Activated T-helper 2 cell treated with anti-CD3 and anti-CD28 coated beads, Interferon-gamma antibody, Interleukin-2, Interleukin-4, amounts not matched to agents 10 μg/mL and 5 μg/mL and 100 μg/mL, durations not matched to agents 14 hours and 24 hours and 36 hours (primary cell): ENCODE data around the gene KATNB1. TPM values are rescaled to one million over a fixed set of nuclear protein-coding genes. Genes with fewer than 3 reads are reported as not detected.
A peak's percentile ranks its signal among the peaks of the same experiment; 100 is the strongest.
"Not testable (repeated sequence)": the region's sequence is repeated elsewhere in the genome, so short reads cannot be mapped to it uniquely, and the experiment has no call there.

Experiments used
- DNase-seq: peaks from one replicate; pipeline ENCODE4 v3.0.0; 2021; ENCODE audit warnings: low spot score
- H3K27ac Mint-ChIP-seq: one replicate; pipeline ENCODE4 v1.8.0; 2021; ENCODE audit warnings: mixed read lengths
- H3K27me3 Mint-ChIP-seq: one replicate; pipeline ENCODE4 v1.8.0; 2021; ENCODE audit warnings: low read depth, mixed read lengths
- H3K36me3 Mint-ChIP-seq: one replicate; pipeline ENCODE4 v1.8.0; 2021; ENCODE audit warnings: low read depth, mixed read lengths
- H3K4me1 Mint-ChIP-seq: one replicate; pipeline ENCODE4 v1.8.0; 2021; ENCODE audit warnings: low read depth, mixed read lengths
- H3K4me3 Mint-ChIP-seq: one replicate; pipeline ENCODE4 v1.8.0; 2021; ENCODE audit warnings: low read depth, mild to moderate bottlenecking, moderate library complexity, mixed read lengths
- H3K9me3 Mint-ChIP-seq: one replicate; pipeline ENCODE4 v1.8.0; 2021; ENCODE audit warnings: mixed read lengths
- intact Hi-C: fragments of 100-400 bp; cut with micrococcal nuclease; formaldehyde crosslinking; loops from one replicate; pipeline ENCODE4 v1.15.1; 2023
- total RNA-seq: library from RNA; stranded (reverse); gene quantifications from 2 replicates; pipeline ENCODE4 v1.2.3, GENCODE V29; 2022

Gene KATNB1
- total RNA-seq, 1 donor from 2014 or later: 34.1 TPM

DNA sequence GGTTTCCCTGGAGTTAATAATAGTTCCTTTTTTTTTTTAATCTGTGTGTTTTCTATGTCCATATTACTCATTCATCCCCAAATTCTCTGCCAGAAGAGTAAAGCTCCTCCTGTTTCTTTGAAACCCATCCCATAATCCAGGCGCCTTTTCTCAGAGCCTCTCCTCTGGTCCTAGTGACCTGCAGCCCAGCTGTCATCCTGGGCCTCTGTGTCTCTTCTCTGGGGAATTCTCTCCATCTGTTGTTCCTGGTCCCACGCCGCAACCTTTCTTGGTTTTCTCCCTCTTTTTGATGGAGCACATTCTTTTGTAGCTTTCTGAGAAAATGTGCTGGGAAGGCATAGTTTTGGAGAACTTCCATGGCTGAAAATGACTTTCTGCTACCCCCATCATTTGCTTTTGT is 10.2 kb downstream of the KATNB1 start:
- no peak overlapping the region for H3K4me3 Mint-ChIP-seq
- no peak overlapping the region for H3K27ac Mint-ChIP-seq
- no peaks in the 10 kb centered on the region for H3K9me3 Mint-ChIP-seq
- no peaks in the 10 kb centered on the region for H3K36me3 Mint-ChIP-seq
- intact Hi-C loops: no loop called here
- no peak for DNase-seq
- H3K27me3 Mint-ChIP-seq: no peaks in the 10 kb centered on the region
- H3K4me1 Mint-ChIP-seq: no peaks in the 10 kb centered on the region

- DNase-seq, H3K36me3 Mint-ChIP-seq, H3K9me3 Mint-ChIP-seq, H3K4me1 Mint-ChIP-seq, H3K27me3 Mint-ChIP-seq, intact Hi-C loops, H3K4me3 Mint-ChIP-seq: not testable (repeated sequence)
- peak overlapping the region; percentile 51 for H3K27ac Mint-ChIP-seq
These were observed 10.7 kb downstream of the KATNB1 start for GRCh38 chr16:57746316-57746715.

DNA sequence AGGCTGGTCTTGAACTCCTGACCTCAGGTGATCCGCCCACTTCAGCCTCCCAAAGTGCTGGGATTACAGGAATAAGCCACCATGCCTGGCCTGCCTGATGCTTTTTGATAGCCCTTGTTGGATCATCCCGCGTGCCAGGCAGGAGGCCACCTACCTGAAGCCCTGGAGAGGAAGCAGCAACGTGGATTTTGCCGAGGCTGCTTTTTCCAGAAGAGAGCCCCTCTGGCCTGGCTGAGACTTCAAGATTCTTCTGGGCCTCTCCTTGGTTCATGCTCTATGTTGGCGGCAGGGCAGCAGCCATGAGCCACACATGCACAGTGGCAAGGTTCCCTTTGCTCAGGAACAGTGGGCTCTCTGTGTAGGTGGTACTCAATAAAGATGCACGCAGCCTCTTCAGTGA is 11.5 kb downstream of the KATNB1 start:
- H3K27ac Mint-ChIP-seq: no peak overlapping the region
- intact Hi-C loops: no loop called here
- no peak for DNase-seq
- H3K27me3 Mint-ChIP-seq: no peaks in the 10 kb centered on the region
- no peak overlapping the region for H3K4me3 Mint-ChIP-seq
- H3K36me3 Mint-ChIP-seq: peaks cover 4% of the 10 kb centered on the region
- no peaks in the 10 kb centered on the region for H3K4me1 Mint-ChIP-seq
- no peaks in the 10 kb centered on the region for H3K9me3 Mint-ChIP-seq

GRCh38 chr16:57747496-57747895 is 11.9 kb downstream of the KATNB1 start:
- Mint-ChIP-seq H3K27ac (no peak overlapping the region), H3K4me1 (no peaks in the 10 kb centered on the region), H3K27me3 (no peaks in the 10 kb centered on the region)

GRCh38 chr16:57747996-57748395 is 12.4 kb downstream of the KATNB1 start:
- intact Hi-C loops: no loop called here
- Mint-ChIP-seq H3K27me3 (no peaks in the 10 kb centered on the region), H3K27ac (no peak overlapping the region), H3K4me1 (no peaks in the 10 kb centered on the region), H3K4me3 (no peak overlapping the region), H3K9me3 (no peaks in the 10 kb centered on the region), H3K36me3 (peaks cover 4% of the 10 kb centered on the region)
- DNase-seq: no peak

More at GRCh38 chr16:57747496-57747895, 11.9 kb downstream of the KATNB1 start:
- DNase-seq: no peak
- Mint-ChIP-seq H3K36me3 (peaks cover 4% of the 10 kb centered on the region), H3K9me3 (no peaks in the 10 kb centered on the region), H3K4me3 (no peak overlapping the region)
- intact Hi-C loops: no loop called here

DNA sequence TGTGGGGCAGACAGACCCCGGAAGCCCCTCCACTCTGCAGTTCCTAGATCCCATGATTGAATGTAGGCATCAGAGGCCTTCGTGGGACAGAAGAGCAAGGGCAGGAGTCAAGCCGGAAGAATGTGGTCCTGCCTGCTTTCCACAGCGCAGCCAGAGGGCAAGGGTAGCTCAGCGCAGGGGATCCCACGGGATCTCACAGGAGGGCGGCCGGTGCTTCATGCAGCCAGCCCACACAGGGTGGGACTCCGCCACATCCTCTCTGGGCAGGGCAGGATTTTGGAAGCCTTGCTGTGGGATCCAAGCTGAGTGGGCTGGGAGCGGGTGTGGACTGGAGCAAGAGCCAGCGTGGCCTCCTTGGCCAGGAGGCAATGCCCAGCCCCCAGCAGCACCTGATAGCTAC is 13.0 kb downstream of the KATNB1 start:
- DNase-seq: no peak
- Mint-ChIP-seq H3K27ac (no peak overlapping the region), H3K36me3 (peaks cover 4% of the 10 kb centered on the region), H3K9me3 (no peaks in the 10 kb centered on the region), H3K4me3 (no peak overlapping the region), H3K27me3 (no peaks in the 10 kb centered on the region), H3K4me1 (no peaks in the 10 kb centered on the region)
- intact Hi-C loops: no loop called here

GRCh38 chr16:57749101-57749692 is 13.6 kb downstream of the KATNB1 start:
- H3K27ac Mint-ChIP-seq: no peak overlapping the region
- no peaks in the 10 kb centered on the region for H3K27me3 Mint-ChIP-seq
- no peak overlapping the region for H3K4me3 Mint-ChIP-seq
- H3K36me3 Mint-ChIP-seq: peaks cover 4% of the 10 kb centered on the region
- intact Hi-C loops: no loop called here
- no peaks in the 10 kb centered on the region for H3K4me1 Mint-ChIP-seq
- no peak for DNase-seq
- H3K9me3 Mint-ChIP-seq: no peaks in the 10 kb centered on the region

DNA sequence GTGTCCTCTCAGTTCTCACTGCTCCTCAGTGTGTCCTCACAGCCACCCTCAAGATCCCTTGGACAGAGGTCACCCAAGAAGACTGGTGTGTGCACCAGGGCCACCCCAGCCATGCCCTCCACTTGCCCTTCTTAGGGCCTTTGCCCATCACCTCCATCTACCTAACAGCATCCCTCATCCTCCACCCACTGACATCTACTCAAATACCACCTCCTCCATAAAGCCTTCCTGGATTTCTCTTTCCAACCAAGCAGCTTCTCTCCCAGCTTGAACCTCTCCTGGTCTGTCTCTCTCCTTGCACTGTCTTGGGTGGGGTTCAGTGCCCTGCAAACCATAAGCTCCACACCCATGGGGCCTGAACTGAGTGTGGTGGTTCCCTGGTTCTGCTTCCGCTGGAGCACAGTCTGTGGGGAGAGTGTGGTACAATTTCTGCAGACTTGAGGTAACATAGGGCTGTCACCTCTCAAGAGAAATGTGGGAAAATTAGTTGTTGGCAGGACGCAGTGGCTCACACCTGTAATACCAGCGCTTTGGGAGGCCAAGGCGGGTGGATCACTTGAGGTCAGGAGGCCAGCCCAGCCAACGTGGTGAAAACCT is 14.4 kb downstream of the KATNB1 start:
- Mint-ChIP-seq H3K36me3 (peaks cover 4% of the 10 kb centered on the region), H3K27ac (no peak overlapping the region), H3K4me1 (no peaks in the 10 kb centered on the region), H3K4me3 (no peak overlapping the region), H3K9me3 (no peaks in the 10 kb centered on the region), H3K27me3 (no peaks in the 10 kb centered on the region)
- no peak for DNase-seq
- intact Hi-C loops: no loop called here

DNA sequence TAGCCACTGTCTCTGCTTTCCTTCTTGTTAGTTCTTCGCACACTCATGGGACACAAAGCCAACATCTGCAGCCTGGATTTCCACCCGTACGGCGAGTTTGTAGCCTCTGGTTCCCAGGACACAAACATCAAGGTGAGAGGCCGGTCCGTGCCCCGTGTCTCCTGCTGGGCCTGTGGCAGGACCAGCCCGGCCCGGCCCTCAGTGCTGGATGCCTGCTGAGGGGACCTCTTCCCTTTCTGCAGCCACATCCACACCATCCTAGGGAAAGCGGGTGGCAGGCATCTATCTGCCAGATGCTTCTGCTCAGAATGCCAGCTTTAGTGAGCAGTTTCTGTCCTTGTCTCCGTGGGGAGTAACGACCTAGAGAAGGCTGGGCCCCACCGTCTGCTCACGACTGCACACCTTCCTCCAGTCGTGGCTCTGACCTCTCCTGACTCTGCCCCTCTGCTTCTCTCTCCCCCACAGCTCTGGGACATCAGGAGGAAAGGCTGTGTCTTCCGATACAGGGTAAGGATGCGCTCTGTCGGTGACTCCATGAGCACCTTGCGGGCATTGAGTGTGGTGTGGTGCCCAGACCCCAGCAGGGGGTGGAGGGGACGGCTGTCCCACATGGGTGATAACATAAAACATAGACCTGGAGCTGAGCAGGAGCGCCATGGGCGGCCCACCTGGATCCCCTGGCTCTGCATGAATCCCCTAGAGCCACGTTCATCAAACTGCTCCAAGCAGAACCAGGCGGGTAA is 15.4 kb downstream of the KATNB1 start:
- Mint-ChIP-seq H3K27ac (no peak overlapping the region), H3K4me3 (no peak overlapping the region), H3K36me3 (peaks cover 5% of the 10 kb centered on the region), H3K4me1 (peaks cover under 1% of the 10 kb centered on the region), H3K9me3 (no peaks in the 10 kb centered on the region), H3K27me3 (no peaks in the 10 kb centered on the region)
- no peak for DNase-seq
- intact Hi-C loops: no loop called here

DNA sequence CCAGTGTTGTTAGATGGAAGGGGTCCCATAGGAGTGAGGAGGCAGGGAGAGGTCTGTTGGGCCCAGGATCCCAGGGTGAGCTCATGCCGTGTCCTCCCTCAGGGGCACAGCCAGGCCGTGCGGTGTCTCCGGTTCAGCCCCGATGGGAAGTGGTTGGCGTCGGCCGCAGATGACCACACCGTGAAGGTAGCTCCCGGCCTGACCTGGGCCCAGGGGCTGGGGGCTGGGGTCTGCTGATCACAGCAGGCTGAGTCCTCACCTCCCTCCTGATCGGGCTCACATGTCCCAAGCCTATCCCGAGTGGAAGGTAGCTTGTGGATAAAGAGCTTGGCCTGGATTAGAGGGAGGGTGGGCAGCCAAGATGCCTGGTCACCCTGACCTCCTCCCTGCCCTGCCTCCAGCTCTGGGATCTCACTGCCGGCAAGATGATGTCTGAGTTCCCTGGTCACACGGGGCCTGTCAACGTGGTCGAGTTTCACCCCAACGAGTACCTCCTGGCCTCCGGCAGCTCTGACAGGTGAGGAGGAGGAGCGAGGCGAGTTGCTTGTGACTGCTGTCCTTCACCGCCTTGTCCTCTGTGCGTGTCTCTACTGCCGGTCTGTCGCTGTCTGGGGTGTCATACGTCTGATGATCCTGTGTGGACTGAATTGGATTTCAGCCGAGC is 16.1 kb downstream of the KATNB1 start:
- no peak for DNase-seq
- peaks cover 9% of the 10 kb centered on the region for H3K36me3 Mint-ChIP-seq
- intact Hi-C loops: no loop called here
- H3K4me3 Mint-ChIP-seq: no peak overlapping the region
- H3K4me1 Mint-ChIP-seq: peaks cover 4% of the 10 kb centered on the region
- H3K9me3 Mint-ChIP-seq: no peaks in the 10 kb centered on the region
- no peak overlapping the region for H3K27ac Mint-ChIP-seq
- no peaks in the 10 kb centered on the region for H3K27me3 Mint-ChIP-seq

DNA sequence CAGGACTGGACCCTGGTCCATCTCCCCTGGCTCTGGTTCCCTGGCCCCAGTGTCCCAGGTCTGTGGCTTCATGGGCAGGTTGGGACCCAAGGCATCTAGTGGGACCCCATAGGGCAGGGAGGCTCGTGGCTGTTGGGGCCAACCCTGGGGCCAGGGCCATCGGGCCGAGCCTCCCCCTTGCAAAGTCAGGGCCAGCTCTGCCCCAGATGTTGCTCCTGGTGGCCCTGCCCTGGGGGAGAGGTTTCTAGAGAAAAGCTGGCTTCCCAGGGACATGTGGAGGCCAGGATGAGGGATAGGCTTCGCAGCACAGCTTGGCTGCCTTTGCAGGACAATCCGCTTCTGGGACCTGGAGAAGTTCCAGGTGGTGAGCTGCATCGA is 16.6 kb downstream of the KATNB1 start:
- peaks cover 4% of the 10 kb centered on the region for H3K4me1 Mint-ChIP-seq

GRCh38 chr16:57752581-57753447 is 17.2 kb downstream of the KATNB1 start:
- intact Hi-C loops: no loop called here
- Mint-ChIP-seq H3K27me3 (no peaks in the 10 kb centered on the region), H3K36me3 (peaks cover 9% of the 10 kb centered on the region)

More for the DNA sequence above, 16.6 kb downstream of the KATNB1 start:
- Mint-ChIP-seq H3K27ac (no peak overlapping the region), H3K4me3 (no peak overlapping the region), H3K9me3 (no peaks in the 10 kb centered on the region), H3K27me3 (no peaks in the 10 kb centered on the region), H3K36me3 (peaks cover 9% of the 10 kb centered on the region)
- intact Hi-C loops: no loop called here
- DNase-seq: no peak

More at GRCh38 chr16:57752581-57753447, 17.2 kb downstream of the KATNB1 start:
- Mint-ChIP-seq H3K4me3 (no peak overlapping the region), H3K27ac (no peak overlapping the region), H3K4me1 (peaks cover 4% of the 10 kb centered on the region), H3K9me3 (no peaks in the 10 kb centered on the region)
- no peak for DNase-seq
